ENCODE measurements around the gene PLCG2.
"Not testable (repeated sequence)": the region's sequence is repeated elsewhere in the genome, so short reads cannot be mapped to it uniquely, and the experiment has no call there.

PLCG2 gene

GRCh38 chr16:81921085-81921814 lies 142.2 kb downstream of the PLCG2 start:
- no peak for DNase-seq

GRCh38 chr16:81921843-81922584 lies 142.9 kb downstream of the PLCG2 start:
- no peak for DNase-seq

GRCh38 chr16:81923296-81923695 lies 144.2 kb downstream of the PLCG2 start:
- no peak for DNase-seq

GRCh38 chr16:81925016-81925415 lies 145.9 kb downstream of the PLCG2 start:
- DNase-seq, result no peak

- DNase-seq, result no peak
Measured at GRCh38 chr16:81926036-81926435, 146.9 kb downstream of the PLCG2 start.

GRCh38 chr16:81927561-81928185 lies 148.6 kb downstream of the PLCG2 start:
- no peak for DNase-seq

- no peak for DNase-seq
Measured at GRCh38 chr16:81928271-81928918, 149.3 kb downstream of the PLCG2 start.

GRCh38 chr16:81928975-81929374 lies 149.9 kb downstream of the PLCG2 start:
- DNase-seq, result no peak

- DNase-seq, result no peak
Measured at GRCh38 chr16:81929841-81930240, 150.8 kb downstream of the PLCG2 start.

GRCh38 chr16:81931927-81932326 lies 152.8 kb downstream of the PLCG2 start:
- no peak for DNase-seq

GRCh38 chr16:81932668-81933067 lies 153.6 kb downstream of the PLCG2 start:
- DNase-seq, result no peak

GRCh38 chr16:81933361-81933760 lies 154.3 kb downstream of the PLCG2 start:
- DNase-seq, result no peak

GRCh38 chr16:81934711-81935110 lies 155.6 kb downstream of the PLCG2 start:
- DNase-seq, result not testable (repeated sequence)

- DNase-seq, result no peak
Measured at GRCh38 chr16:81936209-81937000, 157.3 kb downstream of the PLCG2 start.

GRCh38 chr16:81937305-81938038 lies 158.4 kb downstream of the PLCG2 start:
- DNase-seq, result no peak

GRCh38 chr16:81938326-81939163 lies 159.5 kb downstream of the PLCG2 start:
- DNase-seq, result no peak

GRCh38 chr16:81939164-81940056 lies 160.3 kb downstream of the PLCG2 start:
- no peak for DNase-seq

GRCh38 chr16:81940781-81941560 lies 161.9 kb downstream of the PLCG2 start:
- peak; percentile 17 for DNase-seq

GRCh38 chr16:81942007-81942601 lies 163.0 kb downstream of the PLCG2 start:
- no peak for DNase-seq

Data from CD4-positive, alpha-beta T cell treated with Interleukin-10 for 1 hour (primary cell).